BJ (cell line): ENCODE data around the gene OR5H2. TPM values are rescaled to one million over a fixed set of nuclear protein-coding genes. Genes with fewer than 3 reads are reported as not detected.

Source experiments
- CTCF ChIA-PET: fragments of 350-600 bp; formaldehyde crosslinking; extraction: SDS; loops from one replicate; lab custom pipeline; 2021; ENCODE audit warnings: antibody characterized with exemption, inconsistent platforms; lab: Yijun Ruan, JAX
- POLR2A ChIA-PET: fragments of 300-600 bp; sonication (Branson Sonifier 250); formaldehyde crosslinking; extraction: SDS; loops from one replicate; lab custom pipeline; 2021; ENCODE audit warnings: antibody characterized with exemption; lab: Charles Lee
- DNase-seq: peaks from one replicate; pipeline ENCODE4 v3.0.0-alpha.2; 2011; ENCODE audit warnings: low read depth
- H3K27me3 ChIP-seq: 2 replicates; pipeline ENCODE4 v1.6.0; 2011; ENCODE audit warnings: low read length; ENCODE audit not compliant: control insufficient read depth, insufficient read depth
- H3K36me3 ChIP-seq: 2 replicates; pipeline ENCODE4 v1.5.1; 2011; ENCODE audit warnings: low read length; ENCODE audit not compliant: control insufficient read depth, insufficient read depth
- H3K4me3 ChIP-seq: 2 replicates; pipeline ENCODE4 v1.5.1; 2011; ENCODE audit warnings: low read depth, mild to moderate bottlenecking, control low read depth, low read length
- CTCF ChIP-seq: IDR thresholded peaks from 2 replicates; pipeline ENCODE4 v1.5.1; 2011; ENCODE audit warnings: low read depth, mild to moderate bottlenecking, control low read depth, inconsistent platforms, low read length, moderate library complexity; ENCODE audit not compliant: insufficient read depth
- polyA plus RNA-seq: library from polyadenylated mRNA; depleted of rRNA; stranded (reverse); fragments of >200 nt; gene quantifications from 2 replicates; pipeline ENCODE4 v1.2.3, GENCODE V29; 2011; rRNA removed

Gene OR5H2
- polyA plus RNA-seq, 1 experiment = not detected

- no peak for DNase-seq
- ChIA-PET CTCF (interaction anchor here (0.5 to 3.3 kb wide), 8 partner anchors 11 to 603 kb away, joined by 3 to 52 read pairs (median 4); no protein-coding TSS in a partner anchor), POLR2A (no interaction called here)
- H3K4me3 ChIP-seq = no peak overlapping the region
- H3K36me3 ChIP-seq = no peaks in the 10 kb centered on the region
- TF ChIP-seq CTCF = 0 out of 2 replicates have a peak, but pooled peaks have one; percentile 3
- H3K27me3 ChIP-seq = no peaks in the 10 kb centered on the region
Measured at GRCh38 chr3:98328933-98329332, 46.6 kb downstream of the OR5H2 start.

GRCh38 chr3:98329392-98330124 is 47.3 kb downstream of the OR5H2 start:
- ChIA-PET CTCF (interaction anchor here (0.6 to 3.3 kb wide), 11 partner anchors 10 to 303 kb away, joined by 3 to 52 read pairs (median 4); no protein-coding TSS in a partner anchor), POLR2A (no interaction called here)
- Histone ChIP-seq H3K27me3 (no peaks in the 10 kb centered on the region), H3K4me3 (no peak overlapping the region), H3K36me3 (no peaks in the 10 kb centered on the region)
- DNase-seq = no peak
- peak; percentile 86 for TF ChIP-seq CTCF

- POLR2A ChIA-PET = no interaction called here
- no peak for DNase-seq
- H3K27me3 ChIP-seq = no peaks in the 10 kb centered on the region
- no peak for TF ChIP-seq CTCF
- H3K36me3 ChIP-seq = no peaks in the 10 kb centered on the region
- CTCF ChIA-PET = no interaction called here
- no peak overlapping the region for H3K4me3 ChIP-seq
Measured at GRCh38 chr3:98331329-98331728, 49.0 kb downstream of the OR5H2 start.

Other genes starting within 250 kb of the OR5H2 start
- not detected in 2 replicates for gene GABRR3, start 247.2 kb upstream of the OR5H2 start, polyA plus RNA-seq
- gene OR5AC2, start 195.3 kb upstream of the OR5H2 start, polyA plus RNA-seq = not detected in 2 replicates
- not detected in 2 replicates for gene OR5H1, start 151.8 kb upstream of the OR5H2 start, polyA plus RNA-seq
- not detected in 2 replicates for gene OR5H14, start 135.0 kb upstream of the OR5H2 start, polyA plus RNA-seq
- not detected in 2 replicates for gene OR5H15, start 115.8 kb upstream of the OR5H2 start, polyA plus RNA-seq
- gene OR5H6, start 18.3 kb upstream of the OR5H2 start, polyA plus RNA-seq = not detected in 2 replicates
- not detected in 2 replicates for gene OR5K4, start 71.3 kb downstream of the OR5H2 start, polyA plus RNA-seq
- gene OR5K3, start 108.2 kb downstream of the OR5H2 start, polyA plus RNA-seq = not detected in 2 replicates
- not detected in 2 replicates for gene OR5K1, start 180.7 kb downstream of the OR5H2 start, polyA plus RNA-seq
- not detected in 2 replicates for gene OR5K2, start 215.2 kb downstream of the OR5H2 start, polyA plus RNA-seq
- gene CLDND1, start 240.4 kb downstream of the OR5H2 start, polyA plus RNA-seq = 73.8 and 126 TPM in 2 replicates
- gene GPR15, start 249.5 kb downstream of the OR5H2 start, polyA plus RNA-seq = not detected in 2 replicates